GM18519 (cell line): ENCODE measurements around the gene MXI1.
A peak's percentile ranks its signal among the peaks of the same experiment; 100 is the strongest.
"Not testable (repeated sequence)": the region's sequence is repeated elsewhere in the genome, so short reads cannot be mapped to it uniquely, and the experiment has no call there.

Experiments
- ATAC-seq: cut with Tn5 transposase; IDR thresholded peaks from one replicate; pipeline ENCODE4 v1.9.1; 2021; ENCODE audit warnings: mild to moderate bottlenecking, moderate library complexity; ENCODE audit not compliant: unreplicated experiment, low FRiP score

The MXI1 gene

GRCh38 chr10:110233846-110234245 lies 26.4 kb downstream of the MXI1 start:
- ATAC-seq: no peak

- no peak for ATAC-seq
Measured at GRCh38 chr10:110237894-110238480, 30.6 kb downstream of the MXI1 start.

- ATAC-seq: no peak
Measured at GRCh38 chr10:110239892-110240291, 32.5 kb downstream of the MXI1 start.

- no peak for ATAC-seq
Measured at GRCh38 chr10:110241407-110241806, 34.0 kb downstream of the MXI1 start.

GRCh38 chr10:110241841-110242240 lies 34.4 kb downstream of the MXI1 start:
- ATAC-seq: no peak

GRCh38 chr10:110242511-110242910 lies 35.1 kb downstream of the MXI1 start:
- no peak for ATAC-seq

- no peak for ATAC-seq
Measured at GRCh38 chr10:110244550-110244949, 37.1 kb downstream of the MXI1 start.

GRCh38 chr10:110247833-110248232 lies 40.4 kb downstream of the MXI1 start:
- not testable (repeated sequence) for ATAC-seq

GRCh38 chr10:110249489-110249888 lies 42.1 kb downstream of the MXI1 start:
- ATAC-seq: peak; percentile 60

GRCh38 chr10:110251392-110251791 lies 44.0 kb downstream of the MXI1 start:
- peak; percentile 94 for ATAC-seq

GRCh38 chr10:110252151-110252550 lies 44.7 kb downstream of the MXI1 start:
- ATAC-seq: no peak

GRCh38 chr10:110254467-110254866 lies 47.1 kb downstream of the MXI1 start:
- ATAC-seq: no peak

- no peak for ATAC-seq
Measured at GRCh38 chr10:110258542-110258941, 51.1 kb downstream of the MXI1 start.

- no peak for ATAC-seq
Measured at GRCh38 chr10:110259317-110259716, 51.9 kb downstream of the MXI1 start.

- ATAC-seq: no peak
Measured at GRCh38 chr10:110260746-110261477, 53.5 kb downstream of the MXI1 start.

GRCh38 chr10:110263164-110263563 lies 55.8 kb downstream of the MXI1 start:
- no peak for ATAC-seq

GRCh38 chr10:110265573-110266193 lies 58.3 kb downstream of the MXI1 start:
- no peak for ATAC-seq

- ATAC-seq: no peak
Measured at GRCh38 chr10:110267276-110267675, 59.9 kb downstream of the MXI1 start.

GRCh38 chr10:110268442-110268841 lies 61.0 kb downstream of the MXI1 start:
- ATAC-seq: no peak

- no peak for ATAC-seq
Measured at GRCh38 chr10:110268971-110269370, 61.6 kb downstream of the MXI1 start.

- ATAC-seq: peak; percentile 51
Measured at GRCh38 chr10:110269374-110270318, 62.2 kb downstream of the MXI1 start.
